ENCODE results near the gene BABAM2. TPM values are rescaled to one million over a fixed set of nuclear protein-coding genes. Genes with fewer than 3 reads are reported as not detected.

The BABAM2 gene
- total and polyA plus RNA-seq, 2 of the 4 experiments (the other 2 are of a cell fraction), result 20.9 to 23.1 TPM

GRCh38 chr2:28338831-28339321, 448.3 kb downstream of the BABAM2 start:
- H2BK15ac ChIP-seq (ENCODE audit: low read depth, low read length), result peak overlapping the region; percentile 72
- CTCF ChIA-PET, result interaction anchor here (0.8 kb wide), 1 partner anchor 12 kb away, joined by 3 read pairs; no protein-coding TSS in a partner anchor
- POLR2A ChIA-PET (ENCODE audit: unreplicated experiment), result no interaction called here
- peak overlapping the region; percentile 71 for H2BK20ac ChIP-seq (ENCODE audit: low read depth, low read length)
- 90% methylated on average over 2 of the region's 7 CpGs; no CpG with 5 or more reads in 1 of the 2 experiments for WGBS, 2 experiments (ENCODE audit: extremely low coverage in 2 of 2, insufficient read length in 1 of 2)
- H3K79me1 ChIP-seq (ENCODE audit: low read depth in 1 of 2, low read length in 2 of 2), result no peaks in the 10 kb centered on the region
- no peak overlapping the region for H3K56ac ChIP-seq (ENCODE audit: extremely low read depth, insufficient read depth, low read length)
- peak overlapping the region; percentile 34 for H3K27ac ChIP-seq (ENCODE audit: insufficient read depth, low read length)
- H4K91ac ChIP-seq (ENCODE audit: insufficient read depth, low read depth, low read length), result peak overlapping the region; percentile 79
- H4K20me1 ChIP-seq (ENCODE audit: insufficient read depth, low read length), result no peaks in the 10 kb centered on the region
- peak overlapping the region; percentile 74 for H3K4ac ChIP-seq (ENCODE audit: low read depth, low read length)
- in situ Hi-C loops (cut with MboI; ENCODE audit: low sequenced_read_pairs), result no loop called here
- DNase-seq (no peak), ATAC-seq (ENCODE audit: low read depth) (peak; percentile 15; the same call in 1 of the 2 replicates)
- peaks cover 3% of the 10 kb centered on the region; the same call in 1 of the 2 replicates for H3K36me3 ChIP-seq (ENCODE audit: control insufficient read depth, insufficient read depth, low read length)
- peak overlapping the region; percentile 18 for H3K9ac ChIP-seq (ENCODE audit: low read depth, low read length)
- H2AK5ac ChIP-seq (ENCODE audit: low read depth, low read length), result peak overlapping the region; percentile 84
- peak overlapping the region; percentile 79 for H2AFZ ChIP-seq (replicated peaks; ENCODE audit: low read length, poor library complexity)
- peak overlapping the region; percentile 78 to 79 for H4K8ac ChIP-seq (ENCODE audit: low read depth in 2 of 2, low read length in 2 of 2)
- H3K27me3 ChIP-seq (ENCODE audit: control insufficient read depth, insufficient read depth, low read length), result no peaks in the 10 kb centered on the region
- H4K5ac ChIP-seq (ENCODE audit: low read depth, low read length), result peak overlapping the region; percentile 55; the same call in 1 of the 2 replicates
- no TSS peak for BruUV-seq (replicated peaks)
- intact Hi-C loops (cut with micrococcal nuclease), result loop anchor here (1.0 to 2.0 kb wide), 2 partner anchors 52 to 585 kb away; no protein-coding TSS in a partner anchor
- no peak overlapping the region for H3K4me3 ChIP-seq (ENCODE audit: insufficient read depth, low read depth, low read length)
- dilution Hi-C loops (cut with HindIII; ENCODE audit: low sequenced_read_pairs, unreplicated experiment), result no loop called here
- H2AK9ac ChIP-seq (replicated peaks; ENCODE audit: low read depth, low read length, poor library complexity), result peak overlapping the region; percentile 75
- H2BK120ac ChIP-seq (ENCODE audit: low read depth, low read length), result peak overlapping the region; percentile 82
- peaks cover 17% of the 10 kb centered on the region for H3K9me1 ChIP-seq (ENCODE audit: insufficient read depth, low read length)
- peak overlapping the region; percentile 19; the same call in 1 of the 2 replicates for H3K18ac ChIP-seq (ENCODE audit: low read depth, low read length)
- H2BK5ac ChIP-seq (ENCODE audit: low read depth, low read length, poor library complexity, severe bottlenecking), result peak overlapping the region; percentile 2
- H3K23ac ChIP-seq (ENCODE audit: low read depth, low read length), result peak overlapping the region; percentile 59
- no peak for TF ChIP-seq MAFK (IDR thresholded peaks at IDR 0.05; ENCODE audit: low read depth, low read length)
- peak; percentile 53; the same call in 1 of the 2 replicates for TF ChIP-seq CEBPB (IDR thresholded peaks at IDR 0.05; ENCODE audit: low read depth, low read length)
- no peak for TF ChIP-seq RFX5 (IDR thresholded peaks at IDR 0.05; ENCODE audit: low read depth, low read length)
- TF ChIP-seq MAZ (IDR thresholded peaks at IDR 0.05; ENCODE audit: borderline replicate concordance, low read depth, low read length), result no peak
- no peaks in the 10 kb centered on the region for H3K9me3 ChIP-seq (ENCODE audit: control insufficient read depth, insufficient read depth, low read length)
- H3K4me2 ChIP-seq (ENCODE audit: low read depth, low read length), result no peak overlapping the region
- peaks cover 28% of the 10 kb centered on the region for H3K4me1 ChIP-seq (ENCODE audit: control insufficient read depth, insufficient read depth, low read length)
- H3K14ac ChIP-seq (replicated peaks; ENCODE audit: low read depth, low read length), result peak overlapping the region; percentile 41
